ENCODE measurements around the gene ZNF200.
"Not testable (repeated sequence)": the region's sequence is repeated elsewhere in the genome, so short reads cannot be mapped to it uniquely, and the experiment has no call there.

ZNF200 gene, protein sequence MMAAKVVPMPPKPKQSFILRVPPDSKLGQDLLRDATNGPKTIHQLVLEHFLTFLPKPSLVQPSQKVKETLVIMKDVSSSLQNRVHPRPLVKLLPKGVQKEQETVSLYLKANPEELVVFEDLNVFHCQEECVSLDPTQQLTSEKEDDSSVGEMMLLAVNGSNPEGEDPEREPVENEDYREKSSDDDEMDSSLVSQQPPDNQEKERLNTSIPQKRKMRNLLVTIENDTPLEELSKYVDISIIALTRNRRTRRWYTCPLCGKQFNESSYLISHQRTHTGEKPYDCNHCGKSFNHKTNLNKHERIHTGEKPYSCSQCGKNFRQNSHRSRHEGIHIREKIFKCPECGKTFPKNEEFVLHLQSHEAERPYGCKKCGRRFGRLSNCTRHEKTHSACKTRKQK

DNA sequence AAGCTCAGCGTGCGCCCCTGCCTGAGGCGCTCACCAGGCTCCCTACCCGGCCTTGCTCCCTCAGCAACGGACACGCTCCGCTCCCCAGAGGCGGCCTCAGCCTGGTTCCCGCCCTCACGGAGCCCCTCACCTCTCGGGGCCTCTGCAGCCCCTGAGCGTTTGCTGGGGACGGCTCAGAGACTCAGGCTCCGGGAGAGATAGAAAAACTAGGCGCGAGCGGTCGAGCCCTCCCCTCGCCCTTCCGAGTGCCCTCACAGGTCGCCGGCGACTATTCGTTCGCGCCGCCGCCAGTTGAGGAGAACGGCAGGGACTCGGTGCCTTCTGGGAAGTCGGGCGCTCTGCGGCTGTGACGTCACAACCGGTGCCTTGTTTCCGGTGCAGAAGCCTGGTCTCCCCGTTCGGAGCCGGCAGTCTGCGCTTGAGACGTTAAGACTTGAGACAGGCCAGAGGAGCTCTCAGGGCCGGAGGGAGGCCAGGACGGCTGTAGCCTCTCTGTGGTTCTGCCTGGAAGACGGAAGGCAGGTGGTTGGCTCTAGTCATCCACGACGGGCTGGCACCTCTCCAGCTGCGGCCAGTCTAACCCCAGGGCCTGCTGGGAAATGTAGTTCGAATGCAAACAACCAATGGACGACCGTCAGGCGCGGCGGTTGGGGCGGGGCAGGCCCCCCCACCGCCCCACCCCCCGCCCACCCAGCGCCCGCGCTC lies at the start of gene ZNF200:
Gene ZNF200, minus strand, starts transcription at position 302 of the 705 bp plus-strand sequence. CDS start 1,403 bp downstream, outside the sequence.
- peak; percentile 94 for DNase-seq (ENCODE audit: low spot score)

DNA sequence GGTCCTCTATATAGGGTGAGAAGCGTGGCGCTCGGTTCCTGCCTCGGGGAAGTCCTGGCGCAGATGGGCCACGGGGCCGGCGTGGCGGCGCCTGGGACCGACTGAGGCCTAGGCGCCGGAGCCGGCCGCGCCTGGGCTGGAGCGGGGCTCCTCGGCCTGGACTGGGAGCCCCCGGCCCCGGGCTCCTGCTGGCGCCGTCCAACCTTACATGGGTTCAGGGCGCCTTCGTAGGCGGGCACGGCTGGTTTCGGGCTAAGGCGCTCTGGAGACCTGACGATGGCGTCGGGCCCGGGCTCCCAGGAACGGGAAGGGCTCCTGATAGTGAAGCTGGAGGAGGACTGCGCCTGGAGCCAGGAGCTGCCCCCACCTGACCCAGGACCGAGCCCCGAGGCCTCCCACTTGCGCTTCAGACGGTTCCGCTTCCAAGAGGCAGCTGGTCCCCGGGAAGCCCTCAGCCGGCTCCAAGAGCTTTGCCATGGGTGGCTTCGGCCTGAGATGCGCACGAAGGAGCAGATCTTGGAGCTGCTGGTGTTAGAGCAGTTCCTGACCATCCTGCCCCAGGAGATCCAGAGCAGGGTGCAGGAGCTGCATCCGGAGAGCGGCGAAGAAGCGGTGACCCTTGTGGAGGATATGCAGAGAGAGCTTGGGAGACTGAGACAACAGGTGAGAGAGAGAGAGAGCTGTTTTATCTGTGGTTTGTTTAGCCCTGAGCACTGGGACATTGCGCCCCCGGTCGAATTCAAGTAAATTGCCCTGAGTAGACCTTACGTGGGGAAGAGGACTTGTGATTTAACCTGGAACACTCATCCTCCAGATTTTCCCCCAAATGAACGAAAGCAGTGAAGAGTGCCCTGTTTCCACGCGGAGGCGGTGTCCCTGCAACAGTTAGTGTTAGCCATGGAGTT lies 48.8 kb upstream of the ZNF200 start:
- DNase-seq (ENCODE audit: low spot score): no peak

DNA sequence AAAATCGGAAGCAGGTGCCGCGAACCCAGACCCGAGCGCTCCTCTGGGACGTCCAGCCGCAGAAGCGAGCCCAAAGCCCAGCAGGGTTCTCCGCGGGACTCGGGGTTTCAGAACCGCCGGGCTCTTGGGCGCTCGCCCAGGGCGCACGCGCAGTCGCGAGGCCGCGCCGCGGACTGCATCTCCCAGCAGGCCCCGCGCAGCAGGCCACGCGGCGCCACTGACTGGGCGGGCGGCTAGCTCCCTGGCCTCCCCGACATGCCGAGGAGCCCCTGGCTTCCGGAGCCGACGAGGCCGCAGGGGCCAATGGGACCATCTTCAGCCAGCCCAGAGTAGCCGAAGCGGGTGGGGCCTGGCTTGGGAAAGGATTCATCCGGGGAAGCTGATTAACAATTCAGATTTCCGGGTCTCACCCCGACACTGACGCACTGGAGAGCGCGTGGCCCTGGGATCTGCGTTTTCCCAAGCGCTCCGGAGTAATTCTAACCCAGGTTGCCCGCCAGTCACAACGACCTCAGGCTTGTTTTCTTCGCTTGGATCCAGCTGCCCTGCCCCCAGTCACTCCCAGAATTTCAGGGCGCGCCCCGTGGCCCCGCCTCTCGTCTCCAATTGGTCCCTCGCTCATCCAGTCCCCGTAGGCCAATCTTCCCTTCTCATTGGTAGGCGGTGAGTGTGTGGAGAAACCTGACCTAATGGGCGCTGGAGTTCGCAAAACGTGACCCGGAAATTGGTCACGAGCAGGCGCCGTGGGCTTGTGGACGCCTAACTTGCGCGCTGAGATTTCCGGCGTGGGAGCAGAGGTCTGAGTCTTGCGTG lies 48.0 kb upstream of the ZNF200 start, which contains the start of gene ZNF263:
Gene ZNF263, plus strand, starts transcription at position 762 of the 813 bp plus-strand sequence. CDS start 328 bp downstream, outside the sequence.
- peak; percentile 98 for DNase-seq (ENCODE audit: low spot score)

DNA sequence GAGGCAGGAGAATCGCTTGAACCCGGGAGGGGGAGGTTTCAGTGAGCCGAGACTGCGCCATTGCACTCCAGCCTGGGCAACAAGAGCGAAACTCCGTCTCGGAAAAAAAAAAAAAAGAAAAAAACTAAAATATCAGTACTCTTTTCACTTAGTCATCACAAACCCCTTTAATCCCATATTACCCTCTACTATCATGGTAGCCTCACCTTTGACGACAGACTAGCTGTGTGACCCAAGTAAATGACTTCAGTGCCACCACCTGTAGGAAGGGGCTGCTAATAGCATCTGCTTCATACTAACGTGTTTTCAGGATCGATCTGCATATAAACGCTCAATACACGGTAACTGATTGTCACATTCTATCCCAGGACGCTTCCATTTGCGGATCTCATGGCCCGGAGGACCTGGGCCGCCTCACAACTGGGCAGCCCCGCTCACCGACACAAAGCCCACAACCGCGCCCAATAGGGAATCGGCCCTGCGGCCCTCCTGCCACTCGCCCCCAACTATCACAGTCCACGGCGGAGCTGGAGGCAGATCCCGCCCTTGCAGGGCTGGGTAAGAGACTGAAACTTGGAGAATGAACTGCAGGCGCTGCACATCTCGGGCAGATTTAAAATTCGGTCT lies 47.3 kb upstream of the ZNF200 start:
- no peak for DNase-seq (ENCODE audit: low spot score)

DNA sequence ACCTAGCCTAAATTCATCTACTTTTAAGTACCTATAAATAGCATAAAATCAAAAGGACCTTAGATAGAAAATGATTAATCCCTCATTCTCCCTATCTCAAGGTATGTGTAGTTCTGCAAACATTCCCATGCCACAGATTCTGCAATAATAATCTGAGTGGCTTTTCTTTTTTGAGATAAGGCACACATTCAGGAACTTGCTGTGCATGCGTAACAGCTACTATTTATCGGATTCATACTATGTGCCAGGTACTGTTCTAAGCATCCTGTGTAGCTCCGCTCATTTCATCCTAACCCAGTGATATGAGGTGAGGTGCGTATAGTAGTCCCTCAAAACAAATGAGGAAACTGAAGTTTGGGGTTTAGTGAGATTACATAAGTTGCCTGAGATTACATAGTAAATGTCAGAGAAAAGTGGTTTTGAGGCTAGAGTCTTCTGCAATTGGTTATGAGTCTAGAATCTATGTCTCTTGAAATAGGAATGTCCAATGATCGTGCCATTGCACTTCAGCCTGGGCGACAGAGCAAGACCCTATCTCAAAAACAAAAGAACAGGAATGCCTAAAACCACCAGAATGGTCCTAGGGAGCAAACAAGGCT lies 46.4 kb upstream of the ZNF200 start:
- DNase-seq (ENCODE audit: low spot score): no peak

DNA sequence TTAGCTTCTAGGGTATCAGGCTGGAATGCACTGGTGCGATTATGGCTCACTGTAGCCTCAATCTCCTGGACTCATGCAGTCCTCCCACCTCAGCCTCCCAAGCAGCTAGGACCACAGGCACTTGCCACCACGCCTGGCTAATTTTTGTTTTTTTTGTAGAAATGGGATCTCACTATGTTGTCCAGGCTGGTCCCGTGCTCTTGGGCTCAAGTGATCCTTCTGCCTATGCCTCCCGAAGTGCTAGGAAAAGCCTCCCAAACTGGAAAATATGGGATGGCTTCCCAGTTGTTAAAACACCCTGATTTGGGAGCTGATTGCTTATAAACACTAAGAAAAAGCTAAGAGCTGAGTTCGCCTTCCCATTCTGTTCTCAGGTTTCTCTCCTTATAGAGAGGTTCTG lies 41.7 kb upstream of the ZNF200 start:
- DNase-seq (ENCODE audit: low spot score): no peak

DNA sequence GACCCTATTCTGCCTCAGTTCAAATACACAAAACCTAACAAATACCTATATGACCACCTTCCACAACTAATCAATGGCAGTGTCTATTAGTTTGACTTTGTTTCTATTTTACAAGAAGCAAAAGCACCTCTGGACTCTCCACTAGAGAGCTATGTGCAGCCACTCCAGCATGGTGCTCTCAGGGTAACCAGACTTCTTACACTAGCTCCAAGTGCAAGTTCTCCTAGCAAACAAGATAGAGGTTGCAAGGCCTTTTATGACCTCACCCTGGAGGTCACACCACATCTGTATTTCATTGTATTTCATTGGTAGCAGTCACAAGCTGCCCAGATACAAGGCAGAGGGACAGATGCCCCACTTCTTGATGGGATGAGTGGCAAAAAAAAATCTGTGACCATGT lies 40.0 kb upstream of the ZNF200 start:
- DNase-seq (ENCODE audit: low spot score): no peak

DNA sequence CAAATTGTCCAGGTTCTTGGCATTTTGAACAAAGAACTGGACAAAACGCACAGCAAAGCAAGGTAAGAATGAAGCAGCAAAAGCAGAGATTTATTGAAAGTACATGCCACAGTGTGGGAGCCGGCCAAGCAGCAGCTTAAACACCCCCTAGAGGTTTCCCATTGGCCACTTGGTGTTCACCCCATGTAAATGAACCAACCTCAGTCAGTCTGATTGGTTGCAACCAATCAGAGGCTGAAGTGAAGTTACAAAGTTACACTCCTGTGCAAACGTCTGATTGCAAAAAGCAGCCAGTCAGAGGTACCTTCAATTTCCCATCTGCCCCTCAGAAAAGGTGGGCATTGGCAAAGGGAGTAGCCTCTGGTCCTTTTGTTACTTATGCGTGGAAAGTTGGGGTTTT lies 39.5 kb upstream of the ZNF200 start:
- no peak for DNase-seq (ENCODE audit: low spot score)

DNA sequence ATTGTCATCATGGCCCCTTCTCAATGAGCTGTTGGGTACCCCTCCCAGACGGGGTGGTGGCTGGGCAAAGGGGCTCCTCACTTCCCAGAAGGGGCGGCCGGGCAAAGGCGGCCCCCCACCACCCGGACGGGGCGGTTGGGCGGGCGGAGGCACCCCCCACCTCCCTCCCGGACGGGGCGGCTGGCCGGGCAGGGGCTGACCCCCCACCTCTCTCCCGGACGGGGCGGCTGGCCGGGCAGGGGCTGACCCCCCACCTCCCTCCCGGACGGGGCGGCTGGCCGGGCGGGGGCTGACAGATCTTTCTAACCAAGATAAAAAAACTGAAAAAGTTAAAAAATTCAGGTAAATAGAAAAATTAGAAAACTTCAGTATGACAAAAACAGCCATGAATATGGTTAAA lies 36.3 kb upstream of the ZNF200 start:
- not testable (repeated sequence) for DNase-seq (ENCODE audit: low spot score)

DNA sequence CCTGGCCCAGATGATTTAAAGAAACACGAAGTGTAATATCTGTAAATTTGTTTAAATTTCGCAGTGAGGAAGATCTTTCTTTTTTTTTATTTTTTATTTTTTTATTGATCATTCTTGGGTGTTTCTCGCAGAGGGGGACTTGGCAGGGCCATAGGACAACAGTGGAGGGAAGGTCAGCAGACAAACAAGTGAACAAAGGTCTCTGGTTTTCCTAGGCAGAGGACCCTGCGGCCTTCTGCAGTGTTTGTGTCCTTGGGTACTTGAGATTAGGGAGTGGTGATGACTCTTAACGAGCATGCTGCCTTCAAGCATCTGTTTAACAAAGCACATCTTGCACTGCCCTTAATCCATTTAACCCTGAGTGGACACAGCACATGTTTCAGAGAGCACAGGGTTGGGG lies 35.8 kb upstream of the ZNF200 start:
- DNase-seq (ENCODE audit: low spot score): not testable (repeated sequence)

DNA sequence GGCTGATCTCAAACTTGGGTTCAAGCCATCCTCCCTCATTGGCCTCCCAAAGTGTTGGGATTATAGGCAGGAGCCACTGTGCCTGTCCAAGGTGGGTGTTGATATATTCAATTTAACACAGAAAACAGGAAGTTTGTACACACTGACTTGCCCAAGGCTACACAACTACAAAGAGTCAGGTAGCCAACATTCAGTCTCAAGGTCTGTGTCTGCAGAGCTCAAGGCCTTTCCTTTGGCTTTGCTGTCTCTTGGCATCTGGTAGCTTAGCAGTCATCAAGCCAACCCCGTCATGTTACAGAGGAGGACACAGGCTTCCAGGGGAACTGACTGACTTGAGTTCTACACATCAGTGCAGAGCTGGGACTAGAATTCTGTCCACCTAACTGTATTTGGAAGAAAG lies 33.3 kb upstream of the ZNF200 start:
- no peak for DNase-seq (ENCODE audit: low spot score)

DNA sequence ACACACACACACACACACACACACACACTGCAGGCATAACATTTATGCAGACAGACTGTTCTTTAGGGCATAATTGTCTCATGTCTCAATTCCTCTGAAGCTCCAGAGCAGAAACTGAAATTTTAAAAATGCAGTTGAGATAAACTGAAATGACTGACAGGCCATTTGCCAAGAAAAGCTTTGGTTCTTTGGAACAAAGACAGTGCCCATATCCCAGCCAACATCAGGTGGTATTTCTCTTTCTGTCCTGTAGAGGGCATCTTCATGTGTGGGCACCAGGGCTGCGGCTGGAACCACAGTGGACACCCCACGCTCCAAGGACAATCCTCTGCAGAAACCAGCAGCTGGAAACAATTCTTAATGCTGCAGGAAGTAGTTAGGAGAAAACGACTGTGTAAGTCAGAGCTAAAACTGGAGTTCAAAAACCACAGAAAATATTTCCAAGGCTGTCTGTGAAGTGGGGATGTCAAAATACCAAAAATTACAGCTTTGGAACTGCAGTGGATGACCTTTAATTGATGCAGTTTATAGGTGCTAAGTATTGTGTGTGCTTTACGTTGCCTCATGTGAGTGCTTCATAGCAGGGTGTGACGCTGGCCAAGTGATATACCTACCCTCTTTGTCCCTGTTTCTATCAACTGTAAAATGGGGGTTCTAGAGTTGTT lies 32.0 kb upstream of the ZNF200 start:
- DNase-seq (ENCODE audit: low spot score): no peak

DNA sequence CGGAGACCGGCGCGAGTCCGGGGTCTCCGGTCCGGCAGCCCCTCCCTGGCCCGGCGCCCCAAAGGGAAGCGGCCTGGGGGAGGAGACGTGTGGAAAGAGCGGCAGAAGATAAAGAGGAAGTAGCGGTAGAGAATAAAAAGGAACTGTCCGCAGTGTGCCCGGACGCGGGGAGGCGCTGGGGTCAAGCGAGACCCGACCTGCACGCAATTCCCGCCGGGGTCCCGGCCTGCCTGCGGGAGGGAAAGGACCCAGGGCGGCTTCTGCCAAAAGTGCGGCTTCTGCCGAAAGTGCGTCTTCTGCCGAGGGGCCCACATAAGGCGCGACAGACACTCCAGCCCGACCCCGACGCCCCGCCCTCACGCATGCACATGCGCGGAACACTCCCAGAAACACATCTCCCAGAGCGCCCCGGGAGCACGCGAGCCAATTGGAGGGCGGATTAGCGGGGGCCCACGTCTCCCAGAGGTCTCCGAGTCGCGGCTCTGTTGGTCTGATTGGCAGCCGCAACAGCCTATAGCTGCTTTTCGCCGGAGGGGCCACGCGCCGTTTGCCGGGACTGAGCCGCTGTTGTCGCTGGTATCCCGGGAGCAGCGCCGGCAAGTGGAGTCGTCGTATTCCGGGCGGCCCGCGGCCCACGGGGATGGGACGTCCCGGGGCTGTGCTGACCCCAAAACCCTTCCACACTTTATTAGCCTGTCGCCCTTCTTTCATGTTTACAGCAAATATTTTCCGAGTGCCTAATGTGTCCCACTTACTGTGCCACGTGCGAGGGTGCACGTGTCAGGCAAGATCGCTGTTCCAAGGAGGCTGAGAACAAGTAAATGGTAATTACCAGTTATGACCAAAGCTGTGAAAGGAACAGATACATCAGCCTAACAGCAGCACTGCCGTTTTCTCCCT lies 29.4 kb upstream of the ZNF200 start:
- peak; percentile 99 for DNase-seq (ENCODE audit: low spot score)

DNA sequence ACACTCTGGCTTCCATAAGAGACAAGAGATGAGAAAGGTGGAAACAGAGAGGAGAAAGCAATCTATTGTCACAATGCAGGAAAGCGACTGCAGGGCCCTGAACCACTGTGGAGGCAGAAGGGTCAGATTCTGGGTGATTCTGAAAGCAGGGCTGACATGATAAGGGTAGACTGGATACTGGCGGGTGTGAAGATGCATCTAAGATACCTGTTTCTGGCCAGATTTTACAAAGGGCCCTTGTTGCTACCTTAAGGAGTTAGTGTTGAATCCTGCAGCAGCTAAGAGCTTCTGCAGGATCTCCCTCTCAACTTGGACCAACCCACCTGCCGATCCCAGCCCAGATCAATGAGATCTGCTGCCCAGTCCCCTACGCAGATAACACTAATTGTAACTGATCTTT lies 27.6 kb upstream of the ZNF200 start:
- DNase-seq (ENCODE audit: low spot score): no peak

DNA sequence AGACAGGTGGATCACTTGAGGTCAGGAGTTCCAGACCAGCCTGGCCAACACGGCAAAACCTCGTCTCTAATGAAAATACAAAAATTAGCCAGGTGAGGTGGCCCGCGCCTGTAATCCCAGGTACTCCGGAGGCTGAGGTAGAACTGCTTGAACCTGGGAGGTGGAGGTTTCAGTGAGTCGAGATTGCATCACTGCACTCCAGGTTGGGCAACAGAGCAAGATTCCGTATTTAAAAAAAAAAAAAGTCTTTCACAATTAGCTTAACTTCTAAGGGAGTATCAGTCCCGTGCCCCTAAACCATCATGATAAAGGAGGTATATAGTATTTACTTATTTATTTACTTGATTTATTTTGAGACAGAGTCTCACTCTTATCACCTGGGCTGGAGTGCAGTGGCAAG lies 24.9 kb upstream of the ZNF200 start:
- no peak for DNase-seq (ENCODE audit: low spot score)

DNA sequence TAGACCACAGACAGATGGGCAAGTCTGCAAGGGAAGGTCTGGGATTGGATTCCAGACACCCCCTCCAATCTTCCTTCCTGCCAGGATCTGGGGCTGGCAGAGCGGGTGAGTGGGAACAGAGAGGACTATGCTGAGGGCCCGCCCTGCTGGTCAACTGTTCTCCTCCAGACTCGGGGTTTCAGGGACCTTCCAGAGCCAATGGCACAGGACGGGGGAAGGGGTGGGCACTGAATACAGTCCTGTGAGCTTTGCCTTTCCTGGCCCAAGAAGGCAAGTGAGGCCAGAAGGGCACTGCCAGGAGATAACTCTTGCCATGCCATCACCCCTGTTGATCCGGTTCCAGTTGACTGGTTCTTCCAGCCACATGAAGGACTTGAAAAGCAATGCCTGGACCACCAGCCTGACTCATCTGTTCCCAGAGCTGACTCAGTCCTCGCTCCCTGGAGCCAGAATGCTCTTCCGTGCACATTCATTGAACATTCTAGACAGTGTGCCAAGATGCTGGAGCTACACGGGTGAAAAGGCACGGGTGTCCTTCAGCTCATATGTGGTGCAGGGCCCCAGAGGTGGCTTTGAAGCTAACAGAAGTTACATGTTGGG lies 22.0 kb upstream of the ZNF200 start:
- DNase-seq (ENCODE audit: low spot score): no peak

DNA sequence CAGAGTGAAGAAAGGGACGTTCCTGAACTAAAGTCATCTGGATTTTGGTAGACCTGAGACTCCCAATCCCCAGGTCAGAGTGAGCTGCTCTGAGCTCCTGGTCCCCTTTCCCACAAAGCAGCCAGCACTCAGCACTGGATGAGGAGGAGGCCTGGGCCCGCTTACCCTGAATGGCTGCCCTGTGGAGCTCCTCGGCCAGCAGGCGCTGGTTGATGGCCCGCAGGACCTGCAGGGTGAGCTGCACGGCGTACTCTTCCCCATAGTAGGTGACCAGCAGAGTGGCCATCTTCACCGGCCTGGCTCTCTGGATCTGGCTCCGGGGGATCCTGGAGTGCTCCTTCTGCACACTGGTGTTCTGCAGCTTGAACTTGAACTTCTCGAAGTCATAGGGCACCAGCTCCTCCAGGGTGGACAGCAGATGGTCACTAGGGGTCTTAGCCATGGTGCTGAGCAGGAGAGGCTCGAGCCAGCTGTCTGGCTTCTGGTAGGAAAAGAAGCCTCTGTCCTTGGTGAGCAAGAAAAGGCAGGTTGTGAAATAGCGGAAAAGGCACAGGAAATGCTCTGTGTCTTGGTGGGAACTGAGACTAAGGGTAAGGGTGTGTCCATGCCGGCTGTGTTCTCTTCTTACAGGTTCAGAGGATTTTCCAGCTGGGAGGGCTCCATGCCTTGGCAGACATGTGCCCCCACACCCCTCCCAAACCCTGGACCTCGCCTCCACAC lies 21.3 kb upstream of the ZNF200 start, which contains the start of gene MEFV:
Gene MEFV, minus strand, starts transcription at position 488 of the 720 bp plus-strand sequence. Its CDS starts 46 bp downstream, at position 442.
- DNase-seq (ENCODE audit: low spot score): no peak

DNA sequence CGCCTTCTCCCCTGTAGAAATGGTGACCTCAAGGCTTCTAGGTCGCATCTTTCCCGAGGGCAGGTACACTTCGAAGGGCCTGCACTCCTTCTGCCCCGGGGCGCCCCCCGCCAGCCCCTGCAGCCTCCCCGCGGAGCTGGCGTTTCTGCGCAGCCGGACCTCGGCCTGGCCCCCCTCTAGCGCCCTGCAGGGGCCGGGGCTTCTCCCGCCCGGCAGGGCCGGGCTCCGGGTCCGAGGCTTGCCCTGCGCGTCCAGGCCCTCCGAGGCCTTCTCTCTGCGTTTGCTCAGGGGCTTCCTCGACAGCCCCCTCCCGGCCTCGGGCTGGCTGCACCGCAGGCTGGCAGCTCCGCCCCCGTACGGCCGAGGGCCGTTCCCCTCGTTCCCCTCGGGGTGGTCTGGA lies 19.4 kb upstream of the ZNF200 start:
- no peak for DNase-seq (ENCODE audit: low spot score)

Data from putamen (tissue), 1 donor.